ENCODE data around the gene WNT4. TPM values are rescaled to one million over a fixed set of nuclear protein-coding genes. Genes with fewer than 3 reads are reported as not detected.

Gene WNT4
- total RNA-seq, 4 donors from 2014 or later, result 1.4 to 5.0 (median 2.5) TPM

- no peak for DNase-seq
- H3K4me1 ChIP-seq, result no peaks in the 10 kb centered on the region
- no peaks in the 10 kb centered on the region for H3K36me3 ChIP-seq
- no peaks in the 10 kb centered on the region for H3K27me3 ChIP-seq
- H3K4me3 ChIP-seq, result no peak overlapping the region
- TF ChIP-seq POLR2A (IDR thresholded peaks at IDR 0.05) (no peak), CTCF (IDR thresholded peaks at IDR 0.05) (no peak)
- H3K27ac ChIP-seq, result no peak overlapping the region
- no peaks in the 10 kb centered on the region for H3K9me3 ChIP-seq
These were observed 15.2 kb downstream of the WNT4 start for GRCh38 chr1:22127731-22128130.

DNA sequence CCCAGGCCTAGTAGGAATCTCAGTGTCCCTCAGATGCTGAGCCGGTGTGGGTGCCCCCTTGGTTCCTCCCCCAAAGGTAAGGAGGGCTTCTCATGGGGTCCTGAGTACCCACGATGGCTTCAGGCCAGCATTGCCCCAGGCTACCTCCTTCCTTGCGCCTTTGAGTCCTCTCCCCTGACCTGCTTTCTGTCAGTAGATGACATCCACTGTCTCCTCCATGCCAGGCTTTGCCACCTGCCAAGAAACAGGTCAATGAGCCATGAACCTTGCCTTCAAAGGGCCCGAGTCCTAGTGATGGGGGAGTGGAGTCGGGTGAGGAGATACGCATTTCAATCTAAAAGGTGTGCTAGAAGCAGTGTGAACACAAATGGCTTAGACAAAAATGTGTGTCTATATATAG is 15.6 kb downstream of the WNT4 start:
- no peaks in the 10 kb centered on the region for H3K27me3 ChIP-seq
- no peaks in the 10 kb centered on the region for H3K9me3 ChIP-seq
- H3K27ac ChIP-seq, result no peak overlapping the region
- TF ChIP-seq POLR2A (IDR thresholded peaks at IDR 0.05), result no peak
- TF ChIP-seq CTCF (IDR thresholded peaks at IDR 0.05), result no peak
- no peak overlapping the region for H3K4me3 ChIP-seq
- no peaks in the 10 kb centered on the region for H3K4me1 ChIP-seq
- DNase-seq, result no peak
- H3K36me3 ChIP-seq, result no peaks in the 10 kb centered on the region

GRCh38 chr1:22126531-22126930 is 16.4 kb downstream of the WNT4 start:
- no peak for DNase-seq
- Histone ChIP-seq H3K9me3 (no peaks in the 10 kb centered on the region), H3K4me1 (no peaks in the 10 kb centered on the region), H3K27ac (no peak overlapping the region), H3K27me3 (no peaks in the 10 kb centered on the region), H3K36me3 (no peaks in the 10 kb centered on the region), H3K4me3 (no peak overlapping the region)
- TF ChIP-seq CTCF (IDR thresholded peaks at IDR 0.05) (no peak), POLR2A (IDR thresholded peaks at IDR 0.05) (no peak)

DNA sequence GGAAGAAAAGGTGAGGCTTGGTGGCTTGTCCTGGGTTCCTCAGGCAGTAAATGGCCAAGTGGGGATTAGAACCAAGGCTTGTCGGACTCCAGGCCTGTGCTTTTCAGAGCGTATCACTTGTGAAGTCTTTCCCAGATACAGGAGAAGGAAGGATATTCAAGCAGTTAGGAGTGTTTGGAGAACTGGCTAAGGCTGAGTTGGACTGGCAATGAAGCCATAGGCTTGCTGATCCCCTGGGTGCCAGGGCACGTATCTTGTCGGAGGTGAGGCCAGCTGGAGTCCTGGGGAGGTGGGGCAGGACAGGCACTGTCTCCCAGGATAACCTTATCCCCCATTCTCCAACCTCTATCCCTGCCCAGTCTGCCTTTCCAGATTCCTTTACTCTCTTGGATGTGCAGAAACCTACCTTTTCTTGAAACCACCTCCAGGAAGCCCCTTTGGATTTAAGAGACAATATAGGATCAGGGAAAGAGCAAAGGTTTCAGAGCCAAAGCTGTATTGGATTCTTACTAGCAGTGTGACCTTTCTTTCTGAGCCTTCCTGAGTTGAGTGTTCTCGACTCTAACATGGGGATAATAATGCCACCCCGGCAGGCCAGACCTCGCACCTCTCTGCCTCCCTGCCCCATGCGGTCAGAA is 18.2 kb downstream of the WNT4 start:
- no peak for TF ChIP-seq POLR2A (IDR thresholded peaks at IDR 0.05)
- no peak for TF ChIP-seq CTCF (IDR thresholded peaks at IDR 0.05)
- Histone ChIP-seq H3K4me1 (no peaks in the 10 kb centered on the region), H3K9me3 (no peaks in the 10 kb centered on the region), H3K27ac (no peak overlapping the region), H3K27me3 (no peaks in the 10 kb centered on the region), H3K36me3 (peaks cover 0 to 3% (median 0%) of the 10 kb centered on the region in 3 donors), H3K4me3 (no peak overlapping the region)
- no peak for DNase-seq

DNA sequence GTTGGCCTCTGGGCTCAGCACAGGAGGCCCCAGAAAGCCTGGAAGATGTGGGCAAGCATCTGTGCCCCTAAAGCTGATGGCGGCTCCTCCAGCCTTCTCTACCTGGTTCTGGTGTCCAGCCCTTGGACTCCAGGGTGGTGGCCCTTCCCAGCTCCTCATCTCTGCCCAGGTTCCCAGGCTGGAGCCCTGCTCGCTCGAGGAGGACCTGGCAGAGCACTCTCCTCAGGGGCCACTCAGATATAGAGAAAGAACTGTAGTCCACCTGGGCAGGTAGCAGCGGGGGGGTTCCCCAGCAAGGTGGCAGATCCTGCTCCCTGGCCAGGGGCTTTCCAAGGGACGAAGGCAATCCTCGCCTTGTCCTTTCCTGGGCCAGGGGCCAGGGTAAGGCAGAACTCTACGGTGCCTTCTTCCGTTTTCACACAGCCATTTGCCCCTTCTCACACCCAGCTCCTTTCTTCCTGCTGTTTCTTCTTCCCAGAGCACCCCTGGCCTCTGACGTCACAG is 18.9 kb downstream of the WNT4 start:
- Histone ChIP-seq H3K27ac (no peak overlapping the region), H3K9me3 (no peaks in the 10 kb centered on the region), H3K36me3 (peaks cover 0 to 6% (median 0%) of the 10 kb centered on the region in 3 donors)

More for the DNA sequence above, 18.9 kb downstream of the WNT4 start:
- Histone ChIP-seq H3K4me1 (peaks cover 0 to 3% (median 0%) of the 10 kb centered on the region in 4 donors), H3K27me3 (no peaks in the 10 kb centered on the region), H3K4me3 (no peak overlapping the region)
- no peak for DNase-seq
- no peak for TF ChIP-seq POLR2A (IDR thresholded peaks at IDR 0.05)
- no peak for TF ChIP-seq CTCF (IDR thresholded peaks at IDR 0.05)

Measured in Peyer's patch (tissue), 4 donors.